HepG2 (cell line): ENCODE measurements around the gene OR52E8. TPM values are rescaled to one million over a fixed set of nuclear protein-coding genes. Genes with fewer than 3 reads are reported as not detected.

Experiments used
- ATAC-seq: fragments of 200-7000 bp; cut with Tn5 transposase; 3 replicates; pipeline ENCODE4 v1.9.1; 2020; ENCODE audit warnings: mild to moderate bottlenecking, moderate library complexity
- BruUV-seq: library from RNA; stranded (reverse); fragments of 400-500 nt; replicated peaks from 2 replicates; lab custom pipeline; 2021; lab: Mats Ljungman, UMichigan
- CTCF ChIA-PET: fragments of 300-600 bp; formaldehyde crosslinking; extraction: SDS; loops from one replicate; lab custom pipeline; 2021; ENCODE audit warnings: low total read pairs, inconsistent platforms, low intra/inter-chr PET ratio; lab: Yijun Ruan, JAX
- POLR2A ChIA-PET: fragments of 350-600 bp; sonication (Branson Sonifier 250); formaldehyde crosslinking; loops from one replicate; lab custom pipeline; 2020; ENCODE audit warnings: antibody characterized with exemption, inconsistent platforms; lab: Yijun Ruan, JAX
- DNase-seq: peaks from one replicate; pipeline ENCODE4 v3.0.0-alpha.2; 2015; ENCODE audit warnings: low spot score
- FAIRE-seq: peaks from 3 replicates; lab custom pipeline; 2011; peaks lifted over from hg19 to GRCh38; lab: Jason Lieb, UNC
- H2AFZ ChIP-seq: one replicate; pipeline ENCODE4 v1.6.1; 2011; ENCODE audit warnings: low read length, inconsistent platforms
- H3K27ac ChIP-seq: fragments of 300-600 bp; 3 replicates; pipeline ENCODE4 v1.8.0; 2011; ENCODE audit warnings: mixed run types, mild to moderate bottlenecking, mixed read lengths, low read length, inconsistent platforms; ENCODE audit not compliant: insufficient read depth; ENCODE audit errors: extremely low read length
- H3K27me3 ChIP-seq, 2 experiments: fragments of 200-600 bp in 1 of 2; 2 replicates in 1 of 2; 3 replicates in 1 of 2; pipeline versions ENCODE4 v1.6.0 to v1.8.0; 2011; ENCODE audit warnings: low read length in 2 of 2, mild to moderate bottlenecking in 2 of 2, moderate library complexity in 2 of 2, inconsistent platforms in 1 of 2; ENCODE audit not compliant: insufficient read depth in 2 of 2, control insufficient read depth in 1 of 2
- H3K36me3 ChIP-seq, 2 experiments: fragments of 200-600 bp in 1 of 2; replicated peaks in 1 of 2; 2 replicates in 1 of 2; 3 replicates in 1 of 2; pipeline versions ENCODE4 v1.5.1 to v1.8.0; 2011; ENCODE audit warnings: low read length in 2 of 2, inconsistent platforms in 1 of 2; ENCODE audit not compliant: insufficient read depth in 2 of 2, control insufficient read depth in 1 of 2
- H3K4me1 ChIP-seq: 2 replicates; pipeline ENCODE4 v1.5.1; 2012; ENCODE audit warnings: low read length, inconsistent platforms; ENCODE audit not compliant: insufficient read depth
- H3K4me2 ChIP-seq: 2 replicates; pipeline ENCODE4 v1.6.0; 2011; ENCODE audit warnings: low read depth, low read length, inconsistent platforms
- H3K4me3 ChIP-seq, 3 experiments: fragments of 200-600 bp in 1 of 3; sonication (generic), shearing (Covaris generic) in 1 of 3; replicated peaks in 1 of 3; 2 replicates each; pipeline ENCODE4 v1.5.1; 2011 to 2016; ENCODE audit warnings: low read length in 3 of 3, inconsistent platforms in 2 of 3, low read depth in 2 of 3, mild to moderate bottlenecking in 2 of 3, control low read depth in 1 of 3, mixed read lengths in 1 of 3; ENCODE audit not compliant: insufficient read depth in 1 of 3
- H3K79me2 ChIP-seq: one replicate; pipeline ENCODE4 v1.6.1; 2011; ENCODE audit warnings: low read length, inconsistent platforms; ENCODE audit not compliant: insufficient read depth
- H3K9ac ChIP-seq: 2 replicates; pipeline ENCODE4 v1.6.0; 2011; ENCODE audit warnings: mild to moderate bottlenecking, low read depth, low read length, inconsistent platforms; ENCODE audit not compliant: insufficient read depth
- H3K9me3 ChIP-seq: 2 replicates; pipeline ENCODE4 v1.5.1; 2012; ENCODE audit warnings: mild to moderate bottlenecking, low read length
- H4K20me1 ChIP-seq: 2 replicates; pipeline ENCODE4 v1.6.0; 2011; ENCODE audit warnings: inconsistent platforms, mild to moderate bottlenecking, low read length, moderate library complexity; ENCODE audit not compliant: insufficient read depth
- DZIP1 ChIP-seq: sonication (generic); formaldehyde crosslinking; IDR thresholded peaks from 2 replicates; pipeline ENCODE4 v1.5.0; 2020; ENCODE audit warnings: mild to moderate bottlenecking, missing genetic modification reagents
- HMG20B ChIP-seq: conservative IDR thresholded peaks from 2 replicates; pipeline ENCODE4 v1.6.1; 2016; ENCODE audit warnings: missing genetic modification reagents, missing compliant biosample characterization
- NFYB ChIP-seq: sonication (generic); formaldehyde crosslinking; IDR thresholded peaks from 2 replicates; pipeline ENCODE4 v1.4.0; 2020; ENCODE audit warnings: missing genetic modification reagents
- SNRNP70 ChIP-seq: fragments of 200-400 bp; formaldehyde crosslinking; IDR thresholded peaks from 2 replicates; pipeline ENCODE4 v1.6.1; 2017; ENCODE audit warnings: mild to moderate bottlenecking, low read depth, low read length, moderate library complexity
- TARDBP ChIP-seq: sonication (generic); formaldehyde crosslinking; IDR thresholded peaks from 2 replicates; pipeline ENCODE4 v1.8.0; 2022; ENCODE audit warnings: mild to moderate bottlenecking, missing genetic modification reagents
- THAP11 ChIP-seq: IDR thresholded peaks from 2 replicates; pipeline ENCODE4 v1.6.1; 2016; ENCODE audit warnings: missing biosample characterization, missing genetic modification reagents
- XRCC5 ChIP-seq: fragments of 200-400 bp; formaldehyde crosslinking; optimal IDR thresholded peaks from 2 replicates; pipeline ENCODE3; 2017; ENCODE audit warnings: mild to moderate bottlenecking, low read length
- ZNF496 ChIP-seq: sonication (generic); formaldehyde crosslinking; IDR thresholded peaks from 2 replicates; pipeline ENCODE4 v1.8.1; 2023; ENCODE audit warnings: mild to moderate bottlenecking, moderate library complexity, missing genetic modification reagents; ENCODE audit not compliant: insufficient replicate concordance
- ZNF687 ChIP-seq: sonication (generic); formaldehyde crosslinking; IDR thresholded peaks from 2 replicates; pipeline ENCODE4 v1.5.1; 2020; ENCODE audit warnings: mild to moderate bottlenecking, missing genetic modification reagents, moderate library complexity
- WGBS: methylation state at CpG from one replicate; pipeline ENCODE4 v1.1.6; 2017; ENCODE audit warnings: low lambda C conversion rate; 5-methylcytosine and 5-hydroxymethylcytosine counted together
- in situ Hi-C: cut with HindIII; loops from 2 replicates; pipeline ENCODE4 v1.10.0; 2017; ENCODE audit warnings: low pct_unique_long_range_greater_than_20kb; ENCODE audit not compliant: extremely low pct_ligation_motif_present
- intact Hi-C: fragments of 100-400 bp; cut with micrococcal nuclease; formaldehyde crosslinking; loops from one replicate; pipeline ENCODE4 v1.10.0; 2022; ENCODE audit not compliant: unreplicated experiment
- polyA plus RNA-seq, 8 experiments: library from polyadenylated mRNA; depleted of rRNA in 3 of 8; stranded (reverse) in 7 of 8; unstranded in 1 of 8; fragments of >200 nt; fragmentation: Illumina TruSeq in 4 of 8; extraction: Trizol in 4 of 8; gene quantifications; 2 replicates each; pipeline versions ENCODE4 v1.2.1 to v1.2.3, GENCODE V29; 2011 to 2016; ENCODE audit warnings: low read depth in 4 of 8, missing spikeins in 1 of 8, mixed read lengths in 1 of 8; ENCODE audit not compliant: insufficient read depth in 1 of 8
- total RNA-seq, 5 experiments: library from RNA; depleted of rRNA; stranded (reverse); fragments of >200 nt; fragmentation: Illumina TruSeq; extraction: Trizol; gene quantifications; 2 replicates each; pipeline ENCODE4 v1.2.3, GENCODE V29; 2016; ENCODE audit warnings: low read depth in 1 of 5
- TF ChIP-seq, protein P1 (sequence below): sonication (generic); formaldehyde crosslinking; IDR thresholded peaks from 2 replicates; pipeline ENCODE4 v1.9.0; 2022; ENCODE audit warnings: missing genetic modification reagents, mild to moderate bottlenecking, borderline replicate concordance
- TF ChIP-seq, protein P2 (sequence below): sonication (generic); formaldehyde crosslinking; IDR thresholded peaks from 2 replicates; pipeline ENCODE4 v1.5.0; 2020; ENCODE audit warnings: mild to moderate bottlenecking, missing genetic modification reagents

OR52E8 gene
- total and polyA plus RNA-seq, 2 of the 13 experiments (the other 11 are each of a cell fraction or from before 2014, with no cell fraction given): not detected

DNA sequence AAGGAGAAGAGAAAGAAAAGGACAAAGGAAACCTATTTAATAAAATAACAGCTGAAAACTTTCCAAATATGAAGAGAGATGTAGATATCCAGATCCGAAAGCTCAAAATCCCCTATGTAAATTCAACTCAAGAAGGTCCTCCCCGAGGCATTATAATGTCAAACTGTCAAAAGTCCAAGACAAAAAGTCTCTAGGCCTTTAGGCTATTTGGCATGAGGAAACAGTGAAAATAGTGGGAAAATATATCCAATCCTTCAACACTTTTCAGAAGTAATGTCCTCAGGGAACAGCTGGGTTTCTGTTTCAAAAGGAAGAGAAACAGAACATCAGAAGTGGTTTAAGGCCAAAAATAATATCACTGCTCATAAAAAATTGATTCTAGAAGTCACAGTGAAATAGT lies 21.1 kb upstream of the OR52E8 start:
- Histone ChIP-seq H3K9ac (no peak overlapping the region), H3K4me2 (no peak overlapping the region), H3K27me3 (peaks cover 0 to 5% of the 10 kb centered on the region in 2 experiments; a peak in 1 of 5 replicates), H3K79me2 (no peaks in the 10 kb centered on the region), H3K36me3 (no peaks in the 10 kb centered on the region), H4K20me1 (no peaks in the 10 kb centered on the region), H3K9me3 (no peaks in the 10 kb centered on the region), H3K27ac (no peak overlapping the region), H3K4me1 (no peaks in the 10 kb centered on the region), H2AFZ (no peak overlapping the region), H3K4me3 (no peak overlapping the region)
- POLR2A ChIA-PET: no interaction called here
- intact Hi-C loops: no loop called here
- ATAC-seq: no peak
- in situ Hi-C loops: no loop called here
- BruUV-seq: no TSS peak
- DNase-seq: no peak
- WGBS: 0% methylated on average over 2 of the region's 2 CpGs
- CTCF ChIA-PET: no interaction called here
- no peak for FAIRE-seq
- TF ChIP-seq HMG20B (CRISPR knock-in tag) (no peak), SNRNP70 (no peak), XRCC5 (no peak), THAP11 (no peak), NFYB (no peak), DZIP1 (CRISPR knock-in tag) (no peak), ZNF687 (no peak), TARDBP (no peak), ZNF496 (CRISPR knock-in tag) (no peak)
- TF ChIP-seq, protein P1, sequence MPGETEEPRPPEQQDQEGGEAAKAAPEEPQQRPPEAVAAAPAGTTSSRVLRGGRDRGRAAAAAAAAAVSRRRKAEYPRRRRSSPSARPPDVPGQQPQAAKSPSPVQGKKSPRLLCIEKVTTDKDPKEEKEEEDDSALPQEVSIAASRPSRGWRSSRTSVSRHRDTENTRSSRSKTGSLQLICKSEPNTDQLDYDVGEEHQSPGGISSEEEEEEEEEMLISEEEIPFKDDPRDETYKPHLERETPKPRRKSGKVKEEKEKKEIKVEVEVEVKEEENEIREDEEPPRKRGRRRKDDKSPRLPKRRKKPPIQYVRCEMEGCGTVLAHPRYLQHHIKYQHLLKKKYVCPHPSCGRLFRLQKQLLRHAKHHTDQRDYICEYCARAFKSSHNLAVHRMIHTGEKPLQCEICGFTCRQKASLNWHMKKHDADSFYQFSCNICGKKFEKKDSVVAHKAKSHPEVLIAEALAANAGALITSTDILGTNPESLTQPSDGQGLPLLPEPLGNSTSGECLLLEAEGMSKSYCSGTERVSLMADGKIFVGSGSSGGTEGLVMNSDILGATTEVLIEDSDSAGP (CRISPR knock-in tag): no peak
- TF ChIP-seq, protein P2, sequence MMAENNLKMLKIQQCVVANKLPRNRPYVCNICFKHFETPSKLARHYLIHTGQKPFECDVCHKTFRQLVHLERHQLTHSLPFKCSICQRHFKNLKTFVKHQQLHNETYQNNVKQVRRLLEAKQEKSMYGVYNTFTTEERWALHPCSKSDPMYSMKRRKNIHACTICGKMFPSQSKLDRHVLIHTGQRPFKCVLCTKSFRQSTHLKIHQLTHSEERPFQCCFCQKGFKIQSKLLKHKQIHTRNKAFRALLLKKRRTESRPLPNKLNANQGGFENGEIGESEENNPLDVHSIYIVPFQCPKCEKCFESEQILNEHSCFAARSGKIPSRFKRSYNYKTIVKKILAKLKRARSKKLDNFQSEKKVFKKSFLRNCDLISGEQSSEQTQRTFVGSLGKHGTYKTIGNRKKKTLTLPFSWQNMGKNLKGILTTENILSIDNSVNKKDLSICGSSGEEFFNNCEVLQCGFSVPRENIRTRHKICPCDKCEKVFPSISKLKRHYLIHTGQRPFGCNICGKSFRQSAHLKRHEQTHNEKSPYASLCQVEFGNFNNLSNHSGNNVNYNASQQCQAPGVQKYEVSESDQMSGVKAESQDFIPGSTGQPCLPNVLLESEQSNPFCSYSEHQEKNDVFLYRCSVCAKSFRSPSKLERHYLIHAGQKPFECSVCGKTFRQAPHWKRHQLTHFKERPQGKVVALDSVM (CRISPR knock-in tag): no peak
